ENCODE data around the gene FOXK1. TPM values are rescaled to one million over a fixed set of nuclear protein-coding genes. Genes with fewer than 3 reads are reported as not detected.

Gene FOXK1
- total and polyA plus RNA-seq, 7 donors = 1.8 to 47.1 (median 17.1) TPM

GRCh38 chr7:4751398-4751947 is 69.4 kb downstream of the FOXK1 start:
- DNase-seq = no peak
- intact Hi-C loops (cut with DNase I) = no loop called here
- Histone ChIP-seq H3K27ac (peak overlapping the region in 3 of 4 donors; percentile 22 to 62 (median 50)), H3K9me3 (no peaks in the 10 kb centered on the region), H3K4me1 (peaks cover 0 to 38% (median 35%) of the 10 kb centered on the region in 4 donors), H3K36me3 (peaks cover 5 to 23% (median 23%) of the 10 kb centered on the region in 4 donors), H3K27me3 (no peaks in the 10 kb centered on the region), H3K4me3 (no peak overlapping the region)
- WGBS, 2 donors = 95 to 96% methylated on average over 20 of the region's 20 CpGs
- TF ChIP-seq POLR2A (IDR thresholded peaks at IDR 0.05) (no peak), POLR2AphosphoS5 (IDR thresholded peaks at IDR 0.05) (no peak), EP300 (IDR thresholded peaks at IDR 0.05) (no peak)
- TF ChIP-seq, protein P1, sequence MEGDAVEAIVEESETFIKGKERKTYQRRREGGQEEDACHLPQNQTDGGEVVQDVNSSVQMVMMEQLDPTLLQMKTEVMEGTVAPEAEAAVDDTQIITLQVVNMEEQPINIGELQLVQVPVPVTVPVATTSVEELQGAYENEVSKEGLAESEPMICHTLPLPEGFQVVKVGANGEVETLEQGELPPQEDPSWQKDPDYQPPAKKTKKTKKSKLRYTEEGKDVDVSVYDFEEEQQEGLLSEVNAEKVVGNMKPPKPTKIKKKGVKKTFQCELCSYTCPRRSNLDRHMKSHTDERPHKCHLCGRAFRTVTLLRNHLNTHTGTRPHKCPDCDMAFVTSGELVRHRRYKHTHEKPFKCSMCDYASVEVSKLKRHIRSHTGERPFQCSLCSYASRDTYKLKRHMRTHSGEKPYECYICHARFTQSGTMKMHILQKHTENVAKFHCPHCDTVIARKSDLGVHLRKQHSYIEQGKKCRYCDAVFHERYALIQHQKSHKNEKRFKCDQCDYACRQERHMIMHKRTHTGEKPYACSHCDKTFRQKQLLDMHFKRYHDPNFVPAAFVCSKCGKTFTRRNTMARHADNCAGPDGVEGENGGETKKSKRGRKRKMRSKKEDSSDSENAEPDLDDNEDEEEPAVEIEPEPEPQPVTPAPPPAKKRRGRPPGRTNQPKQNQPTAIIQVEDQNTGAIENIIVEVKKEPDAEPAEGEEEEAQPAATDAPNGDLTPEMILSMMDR (IDR thresholded peaks at IDR 0.05) = no peak

DNA sequence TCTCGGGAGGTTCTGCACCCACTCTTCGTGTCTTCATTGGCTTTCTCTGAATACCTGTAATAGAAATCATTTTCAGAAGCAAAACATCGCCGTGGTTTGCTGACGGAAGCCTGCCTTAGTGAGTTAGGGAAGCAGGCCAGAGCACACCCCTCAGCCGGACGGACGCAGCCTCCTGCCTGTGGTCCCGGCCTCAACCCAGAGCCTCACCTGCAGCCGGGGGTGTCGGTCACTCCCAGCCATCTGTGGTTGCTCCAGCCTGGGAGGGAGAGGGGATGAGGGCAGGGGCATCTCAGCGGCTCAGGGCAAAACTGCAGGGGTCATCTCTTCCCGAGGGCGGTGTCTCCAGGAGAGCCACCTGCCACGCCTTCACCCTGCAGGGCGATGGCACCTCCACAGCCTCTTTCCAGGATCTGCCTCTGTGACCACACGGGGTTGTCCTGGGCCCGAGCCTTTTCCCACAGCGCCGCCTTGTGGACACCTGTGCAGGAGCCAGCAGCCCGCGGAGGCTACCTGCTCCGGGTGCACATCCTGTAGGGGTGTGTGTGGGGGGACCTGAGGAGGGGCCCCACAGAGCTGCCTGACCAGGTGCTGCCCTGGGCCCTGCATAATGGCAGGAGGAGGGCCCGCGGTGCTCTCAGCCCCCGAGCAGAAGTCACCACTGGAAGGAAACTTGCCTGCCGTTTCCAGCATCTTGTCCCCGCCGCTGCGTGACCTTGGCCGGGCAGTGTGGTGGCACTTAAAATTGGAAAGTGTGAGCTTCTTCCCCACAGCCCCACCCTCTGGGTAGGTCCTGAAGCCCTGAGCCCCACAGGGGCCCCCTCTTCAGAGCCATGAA is 71.7 kb downstream of the FOXK1 start:
- Histone ChIP-seq H3K9me3 (no peaks in the 10 kb centered on the region), H3K27me3 (no peaks in the 10 kb centered on the region), H3K36me3 (peaks cover 22 to 46% (median 45%) of the 10 kb centered on the region in 4 donors), H3K27ac (peak overlapping the region in 3 of 4 donors; percentile 17 to 66 (median 62)), H3K4me1 (peaks cover 0 to 15% (median 14%) of the 10 kb centered on the region in 4 donors), H3K4me3 (no peak overlapping the region)
- 46 to 54% methylated on average over 31 of the region's 31 CpGs for WGBS, 2 donors
- TF ChIP-seq POLR2A (IDR thresholded peaks at IDR 0.05) (no peak), POLR2AphosphoS5 (IDR thresholded peaks at IDR 0.05) (peak in 1 of 4 donors; percentile 17), EP300 (IDR thresholded peaks at IDR 0.05) (no peak)
- TF ChIP-seq, protein P1 (IDR thresholded peaks at IDR 0.05) = peak; percentile 87 to 94 (median 92)
- DNase-seq = peak; percentile 90
- intact Hi-C loops (cut with DNase I) = loop anchor here (2.0 kb wide), 1 partner anchor 71 kb away; the partner anchor contains the start of gene FOXK1

GRCh38 chr7:4754433-4755010 is 72.4 kb downstream of the FOXK1 start:
- Histone ChIP-seq H3K27me3 (no peaks in the 10 kb centered on the region), H3K27ac (peak overlapping the region in 2 of 4 donors; percentile 62 to 66), H3K9me3 (no peaks in the 10 kb centered on the region), H3K4me1 (peaks cover 0 to 15% (median 12%) of the 10 kb centered on the region in 4 donors), H3K36me3 (peaks cover 28 to 53% (median 53%) of the 10 kb centered on the region in 4 donors), H3K4me3 (no peak overlapping the region)
- DNase-seq = no peak
- WGBS, 2 donors = 94 to 95% methylated on average over 36 of the region's 36 CpGs
- intact Hi-C loops (cut with DNase I) = loop anchor here (2.0 kb wide), 1 partner anchor 72 kb away; the partner anchor contains the start of gene FOXK1
- TF ChIP-seq POLR2AphosphoS5 (IDR thresholded peaks at IDR 0.05) = no peak
- TF ChIP-seq, protein P1 (IDR thresholded peaks at IDR 0.05) = no peak

DNA sequence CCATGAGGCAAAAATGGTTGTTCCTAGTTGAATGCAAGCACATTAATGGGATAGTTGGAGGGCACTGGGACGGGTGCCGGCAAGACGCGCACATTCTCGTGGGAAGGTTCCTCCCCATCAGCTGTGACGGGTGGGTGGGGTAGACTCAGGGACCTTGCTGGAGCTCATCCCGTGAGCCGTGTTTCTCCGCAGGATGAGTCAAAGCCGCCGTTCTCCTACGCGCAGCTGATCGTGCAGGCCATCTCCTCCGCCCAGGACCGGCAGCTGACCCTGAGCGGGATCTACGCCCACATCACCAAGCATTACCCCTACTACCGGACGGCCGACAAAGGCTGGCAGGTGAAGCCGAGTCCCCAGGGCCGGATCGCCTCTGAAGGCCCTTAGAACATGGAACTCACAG is 73.0 kb downstream of the FOXK1 start:
- intact Hi-C loops (cut with DNase I) = loop anchor here (2.0 kb wide), 1 partner anchor 72 kb away; the partner anchor contains the start of gene FOXK1
- TF ChIP-seq, protein P1 (IDR thresholded peaks at IDR 0.05) = no peak
- TF ChIP-seq POLR2A (IDR thresholded peaks at IDR 0.05) = no peak
- no peak for TF ChIP-seq EP300 (IDR thresholded peaks at IDR 0.05)
- TF ChIP-seq POLR2AphosphoS5 (IDR thresholded peaks at IDR 0.05) = no peak
- no peaks in the 10 kb centered on the region for H3K27me3 ChIP-seq
- no peak for DNase-seq
- H3K9me3 ChIP-seq = no peaks in the 10 kb centered on the region
- peaks cover 32 to 58% (median 57%) of the 10 kb centered on the region in 4 donors for H3K36me3 ChIP-seq
- WGBS, 2 donors = 93 to 97% methylated on average over 24 of the region's 24 CpGs
- H3K4me3 ChIP-seq = no peak overlapping the region
- no peak overlapping the region for H3K27ac ChIP-seq
- peaks cover 0 to 15% (median 12%) of the 10 kb centered on the region in 4 donors for H3K4me1 ChIP-seq

Data from sigmoid colon (tissue), 7 donors.